Neural cell (in vitro differentiated cells): Measurements from ENCODE around the gene SH3BP4. TPM values are rescaled to one million over a fixed set of nuclear protein-coding genes. Genes with fewer than 3 reads are reported as not detected.

ENCODE experiments used
- H2AFZ ChIP-seq: fragments of 200-600, 300-800 bp; sonication (generic), shearing (Covaris generic); 2 replicates; pipeline ENCODE4 v1.6.0; 2014; ENCODE audit warnings: low read depth, mild to moderate bottlenecking, antibody characterized with exemption, low read length, moderate library complexity
- H3F3A ChIP-seq: fragments of 200-600 bp; shearing (Covaris generic); 2 replicates; pipeline ENCODE4 v1.6.1; 2016; ENCODE audit warnings: mild to moderate bottlenecking, moderate library complexity, mixed read lengths, antibody characterized with exemption, low read length; ENCODE audit not compliant: insufficient read depth, poor library complexity, severe bottlenecking
- H3K27ac ChIP-seq: fragments of 200-600, 300-800 bp; sonication (generic), shearing (Covaris generic); 2 replicates; pipeline ENCODE4 v1.5.1; 2014; ENCODE audit warnings: mild to moderate bottlenecking, low read length, moderate library complexity
- H3K27me3 ChIP-seq: fragments of 300-800, 200-600 bp; sonication (generic), shearing (Covaris generic); 2 replicates; pipeline ENCODE4 v1.6.0; 2014; ENCODE audit warnings: mild to moderate bottlenecking, low read depth, low read length, moderate library complexity; ENCODE audit not compliant: insufficient read depth
- H3K36me3 ChIP-seq: fragments of 300-800, 200-600 bp; sonication (generic), shearing (Covaris generic); 2 replicates; pipeline ENCODE4 v1.5.1; 2014; ENCODE audit warnings: mild to moderate bottlenecking, antibody characterized with exemption, low read length, moderate library complexity; ENCODE audit not compliant: insufficient read depth
- H3K4me2 ChIP-seq: fragments of 300-800, 200-600 bp; sonication (generic), shearing (Covaris generic); 2 replicates; pipeline ENCODE4 v1.6.0; 2014; ENCODE audit warnings: mild to moderate bottlenecking, low read length
- H3K4me3 ChIP-seq: fragments of 300-800, 200-600 bp; sonication (generic), shearing (Covaris generic); 2 replicates; pipeline ENCODE4 v1.5.1; 2014; ENCODE audit warnings: mild to moderate bottlenecking, low read length, moderate library complexity
- H3K79me2 ChIP-seq: fragments of 200-600 bp; shearing (Covaris generic); replicated peaks from 2 replicates; pipeline ENCODE4 v1.6.0; 2014; ENCODE audit warnings: mild to moderate bottlenecking, low read length, moderate library complexity; ENCODE audit not compliant: insufficient read depth
- H3K9ac ChIP-seq: fragments of 300-800, 200-600 bp; sonication (generic), shearing (Covaris generic); 2 replicates; pipeline ENCODE4 v1.6.1; 2016; ENCODE audit warnings: mild to moderate bottlenecking, low read length, mixed read lengths
- H3K9me2 ChIP-seq: fragments of 200-600 bp; shearing (Covaris generic); 2 replicates; pipeline ENCODE4 v1.6.1; 2016; ENCODE audit warnings: mild to moderate bottlenecking, low read length, mixed read lengths; ENCODE audit not compliant: insufficient read depth
- H3K9me3 ChIP-seq: fragments of 200-600, 300-800 bp; sonication (generic), shearing (Covaris generic); 2 replicates; pipeline ENCODE4 v1.6.1; 2016; ENCODE audit warnings: mild to moderate bottlenecking, mixed run types, low read length, moderate library complexity, mixed read lengths
- H4K20me1 ChIP-seq: fragments of 200-600 bp; shearing (Covaris generic); 2 replicates; pipeline ENCODE4 v1.6.1; 2016; ENCODE audit warnings: mild to moderate bottlenecking, mixed run types; ENCODE audit not compliant: insufficient read depth
- EP300 ChIP-seq: fragments of 450-650 bp; conservative IDR thresholded peaks from 2 replicates; pipeline ENCODE4 v1.6.1; 2014; ENCODE audit warnings: antibody characterized with exemption, mild to moderate bottlenecking, moderate library complexity; ENCODE audit not compliant: poor library complexity, severe bottlenecking
- EZH2 ChIP-seq: fragments of 200-600, 300-800 bp; shearing (Covaris generic), sonication (generic); IDR thresholded peaks from 2 replicates; pipeline ENCODE4 v1.6.1; 2014; ENCODE audit warnings: antibody characterized with exemption, low read length, borderline replicate concordance, mild to moderate bottlenecking; ENCODE audit not compliant: insufficient read depth, poor library complexity, severe bottlenecking
- MXI1 ChIP-seq: fragments of 450-650 bp; conservative IDR thresholded peaks from 2 replicates; pipeline ENCODE4 v1.6.1; 2014; ENCODE audit warnings: antibody characterized with exemption, mild to moderate bottlenecking; ENCODE audit not compliant: poor library complexity, severe bottlenecking
- POLR2AphosphoS5 ChIP-seq: IDR thresholded peaks from 2 replicates; pipeline ENCODE4 v1.6.1; 2012
- RAD21 ChIP-seq: fragments of 450-650 bp; conservative IDR thresholded peaks from 2 replicates; pipeline ENCODE4 v1.6.1; 2014; ENCODE audit warnings: antibody characterized with exemption, mild to moderate bottlenecking, moderate library complexity
- SMC3 ChIP-seq: fragments of 450-650 bp; conservative IDR thresholded peaks from 2 replicates; pipeline ENCODE4 v1.6.1; 2014; ENCODE audit warnings: antibody characterized with exemption, mild to moderate bottlenecking, moderate library complexity; ENCODE audit not compliant: poor library complexity
- TAF1 ChIP-seq: IDR thresholded peaks from 2 replicates; pipeline ENCODE4 v1.6.1; 2012; ENCODE audit warnings: low read depth
- polyA plus RNA-seq: library from polyadenylated mRNA; depleted of rRNA; stranded (reverse); fragments of >200 nt; gene quantifications from 2 replicates; pipeline ENCODE4 v1.2.3, GENCODE V29; 2014
- TF ChIP-seq, protein P1 (sequence below): IDR thresholded peaks from 2 replicates; pipeline ENCODE4 v1.6.1; 2012; ENCODE audit warnings: borderline replicate concordance
- TF ChIP-seq, protein P2 (sequence below): fragments of 450-650 bp; IDR thresholded peaks from 2 replicates; pipeline ENCODE4 v1.5.1; 2014; ENCODE audit warnings: antibody characterized with exemption, mild to moderate bottlenecking, moderate library complexity; ENCODE audit not compliant: poor library complexity, severe bottlenecking

The SH3BP4 gene
- polyA plus RNA-seq, 1 donor from 2014 or later, result 3.3 TPM

DNA sequence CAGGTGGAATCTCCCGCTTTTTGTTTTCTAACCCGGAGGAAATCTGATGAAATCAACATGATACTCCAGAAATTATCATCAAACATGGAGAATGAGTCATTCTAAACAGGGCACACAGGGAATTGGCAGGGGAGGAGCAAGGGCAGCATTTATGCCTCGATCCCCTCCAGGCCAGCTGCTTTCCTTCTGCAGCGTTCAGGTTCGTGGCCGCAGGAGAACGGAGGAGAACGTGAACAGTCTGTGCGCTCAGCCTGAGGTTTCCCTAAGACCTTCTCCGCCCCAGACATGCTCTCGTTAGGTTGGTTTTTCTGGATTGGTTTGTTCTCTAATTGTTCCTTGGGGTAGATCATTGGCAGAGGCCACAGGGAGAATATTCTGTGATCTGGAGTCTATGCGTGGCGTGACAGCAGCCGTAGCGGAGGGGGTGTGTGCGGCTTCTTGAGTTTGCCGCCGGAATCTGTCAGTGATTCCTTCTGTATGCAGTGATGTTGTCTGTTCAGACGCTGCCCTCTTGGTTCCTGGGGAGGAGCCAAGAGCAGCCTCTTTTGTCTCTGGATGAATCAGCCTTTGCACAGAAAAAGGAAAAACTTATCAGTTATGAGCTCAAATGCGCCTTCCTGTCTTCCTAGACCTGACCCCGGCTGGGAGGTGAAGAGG, 75.9 kb downstream of the SH3BP4 start:
- H3K9me2 ChIP-seq, result no peaks in the 10 kb centered on the region

DNA sequence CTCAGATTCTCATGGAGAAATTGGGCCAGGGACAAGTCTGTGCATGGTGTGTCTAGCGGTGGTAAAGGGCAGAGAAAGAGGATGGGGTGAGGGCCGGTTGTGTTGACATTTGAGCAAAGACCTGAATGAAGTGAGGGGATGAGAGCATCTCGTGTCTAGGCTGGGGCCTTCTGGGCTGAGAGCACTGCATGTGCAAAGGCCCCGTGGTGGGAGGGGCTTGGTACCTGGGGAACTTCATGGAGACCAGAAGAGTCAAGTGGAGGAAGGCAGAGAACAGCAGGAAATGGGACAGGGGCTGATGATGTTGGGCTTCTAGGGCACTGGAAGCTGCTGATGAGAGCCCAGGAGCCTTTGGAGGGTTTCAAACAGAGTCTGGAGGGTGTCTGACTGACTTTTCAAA, 76.8 kb downstream of the SH3BP4 start:
- no peak for TF ChIP-seq EP300
- Histone ChIP-seq H3K4me3 (no peak overlapping the region), H4K20me1 (no peaks in the 10 kb centered on the region), H3F3A (no peaks in the 10 kb centered on the region), H2AFZ (no peak overlapping the region), H3K27me3 (no peaks in the 10 kb centered on the region), H3K9me2 (no peaks in the 10 kb centered on the region), H3K27ac (no peak overlapping the region), H3K9me3 (no peaks in the 10 kb centered on the region), H3K9ac (no peak overlapping the region), H3K36me3 (no peaks in the 10 kb centered on the region), H3K79me2 (no peaks in the 10 kb centered on the region), H3K4me2 (no peak overlapping the region)

More for the DNA sequence above, 75.9 kb downstream of the SH3BP4 start:
- Histone ChIP-seq H3K27me3 (no peaks in the 10 kb centered on the region), H3K4me3 (no peak overlapping the region), H3K79me2 (peaks cover 2% of the 10 kb centered on the region), H2AFZ (no peak overlapping the region), H3K9me3 (no peaks in the 10 kb centered on the region), H3F3A (no peaks in the 10 kb centered on the region), H3K4me2 (no peak overlapping the region), H3K36me3 (no peaks in the 10 kb centered on the region), H4K20me1 (no peaks in the 10 kb centered on the region), H3K27ac (no peak overlapping the region), H3K9ac (no peak overlapping the region)
- no peak for TF ChIP-seq EP300
- no peak for TF ChIP-seq EZH2
- no peak for TF ChIP-seq MXI1
- TF ChIP-seq, protein P1, sequence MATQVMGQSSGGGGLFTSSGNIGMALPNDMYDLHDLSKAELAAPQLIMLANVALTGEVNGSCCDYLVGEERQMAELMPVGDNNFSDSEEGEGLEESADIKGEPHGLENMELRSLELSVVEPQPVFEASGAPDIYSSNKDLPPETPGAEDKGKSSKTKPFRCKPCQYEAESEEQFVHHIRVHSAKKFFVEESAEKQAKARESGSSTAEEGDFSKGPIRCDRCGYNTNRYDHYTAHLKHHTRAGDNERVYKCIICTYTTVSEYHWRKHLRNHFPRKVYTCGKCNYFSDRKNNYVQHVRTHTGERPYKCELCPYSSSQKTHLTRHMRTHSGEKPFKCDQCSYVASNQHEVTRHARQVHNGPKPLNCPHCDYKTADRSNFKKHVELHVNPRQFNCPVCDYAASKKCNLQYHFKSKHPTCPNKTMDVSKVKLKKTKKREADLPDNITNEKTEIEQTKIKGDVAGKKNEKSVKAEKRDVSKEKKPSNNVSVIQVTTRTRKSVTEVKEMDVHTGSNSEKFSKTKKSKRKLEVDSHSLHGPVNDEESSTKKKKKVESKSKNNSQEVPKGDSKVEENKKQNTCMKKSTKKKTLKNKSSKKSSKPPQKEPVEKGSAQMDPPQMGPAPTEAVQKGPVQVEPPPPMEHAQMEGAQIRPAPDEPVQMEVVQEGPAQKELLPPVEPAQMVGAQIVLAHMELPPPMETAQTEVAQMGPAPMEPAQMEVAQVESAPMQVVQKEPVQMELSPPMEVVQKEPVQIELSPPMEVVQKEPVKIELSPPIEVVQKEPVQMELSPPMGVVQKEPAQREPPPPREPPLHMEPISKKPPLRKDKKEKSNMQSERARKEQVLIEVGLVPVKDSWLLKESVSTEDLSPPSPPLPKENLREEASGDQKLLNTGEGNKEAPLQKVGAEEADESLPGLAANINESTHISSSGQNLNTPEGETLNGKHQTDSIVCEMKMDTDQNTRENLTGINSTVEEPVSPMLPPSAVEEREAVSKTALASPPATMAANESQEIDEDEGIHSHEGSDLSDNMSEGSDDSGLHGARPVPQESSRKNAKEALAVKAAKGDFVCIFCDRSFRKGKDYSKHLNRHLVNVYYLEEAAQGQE, result no peak
- TF ChIP-seq, protein P2, sequence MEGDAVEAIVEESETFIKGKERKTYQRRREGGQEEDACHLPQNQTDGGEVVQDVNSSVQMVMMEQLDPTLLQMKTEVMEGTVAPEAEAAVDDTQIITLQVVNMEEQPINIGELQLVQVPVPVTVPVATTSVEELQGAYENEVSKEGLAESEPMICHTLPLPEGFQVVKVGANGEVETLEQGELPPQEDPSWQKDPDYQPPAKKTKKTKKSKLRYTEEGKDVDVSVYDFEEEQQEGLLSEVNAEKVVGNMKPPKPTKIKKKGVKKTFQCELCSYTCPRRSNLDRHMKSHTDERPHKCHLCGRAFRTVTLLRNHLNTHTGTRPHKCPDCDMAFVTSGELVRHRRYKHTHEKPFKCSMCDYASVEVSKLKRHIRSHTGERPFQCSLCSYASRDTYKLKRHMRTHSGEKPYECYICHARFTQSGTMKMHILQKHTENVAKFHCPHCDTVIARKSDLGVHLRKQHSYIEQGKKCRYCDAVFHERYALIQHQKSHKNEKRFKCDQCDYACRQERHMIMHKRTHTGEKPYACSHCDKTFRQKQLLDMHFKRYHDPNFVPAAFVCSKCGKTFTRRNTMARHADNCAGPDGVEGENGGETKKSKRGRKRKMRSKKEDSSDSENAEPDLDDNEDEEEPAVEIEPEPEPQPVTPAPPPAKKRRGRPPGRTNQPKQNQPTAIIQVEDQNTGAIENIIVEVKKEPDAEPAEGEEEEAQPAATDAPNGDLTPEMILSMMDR, result no peak
- no peak for TF ChIP-seq TAF1
- TF ChIP-seq SMC3, result no peak
- no peak for TF ChIP-seq POLR2AphosphoS5
- TF ChIP-seq RAD21, result no peak

DNA sequence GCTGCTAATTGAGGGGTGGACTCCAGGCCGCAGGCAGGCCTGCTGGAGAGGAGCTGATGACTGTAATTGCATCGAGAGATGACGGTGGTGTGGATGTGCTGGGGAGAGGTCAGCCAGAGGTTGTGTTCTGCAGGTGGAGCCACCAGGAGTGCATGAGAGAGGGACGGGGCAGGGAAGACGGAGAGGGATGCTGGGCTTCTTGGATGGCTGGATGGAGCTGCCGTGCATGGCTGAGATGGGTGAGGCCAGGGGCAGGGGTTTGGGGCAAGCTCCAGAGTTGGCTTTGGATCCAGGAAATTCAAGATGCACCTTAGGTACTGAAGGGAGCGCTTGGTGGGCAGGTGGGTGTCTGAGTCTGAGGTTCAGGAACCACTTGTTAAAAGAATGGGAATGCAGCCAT, 77.2 kb downstream of the SH3BP4 start:
- Histone ChIP-seq H4K20me1 (no peaks in the 10 kb centered on the region), H3K27ac (no peak overlapping the region), H3K79me2 (no peaks in the 10 kb centered on the region)

More for the DNA sequence above, 77.2 kb downstream of the SH3BP4 start:
- H3K9ac ChIP-seq, result no peak overlapping the region
- TF ChIP-seq, protein P2, result no peak
- TF ChIP-seq EP300 (no peak), MXI1 (no peak), SMC3 (no peak), TAF1 (no peak), POLR2AphosphoS5 (no peak), RAD21 (no peak), EZH2 (no peak)
- TF ChIP-seq, protein P1, result no peak
- H3K9me3 ChIP-seq, result no peaks in the 10 kb centered on the region
- H3K9me2 ChIP-seq, result no peaks in the 10 kb centered on the region
- H3F3A ChIP-seq, result no peaks in the 10 kb centered on the region
- H2AFZ ChIP-seq, result no peak overlapping the region
- no peak overlapping the region for H3K4me3 ChIP-seq
- no peaks in the 10 kb centered on the region for H3K36me3 ChIP-seq
- H3K4me2 ChIP-seq, result no peak overlapping the region
- H3K27me3 ChIP-seq, result no peaks in the 10 kb centered on the region
